HepG2 (cell line): ENCODE results near the gene ERO1A. TPM values are rescaled to one million over a fixed set of nuclear protein-coding genes. Genes with fewer than 3 reads are reported as not detected.
A peak's percentile ranks its signal among the peaks of the same experiment; 100 is the strongest.

ENCODE experiments used
- DMTF1 ChIP-seq: sonication (generic); formaldehyde crosslinking; IDR thresholded peaks from 2 replicates; pipeline ENCODE4 v1.4.0; 2020; ENCODE audit warnings: mild to moderate bottlenecking, missing genetic modification reagents
- ETS1 ChIP-seq: sonication (generic); formaldehyde crosslinking; IDR thresholded peaks from 2 replicates; pipeline ENCODE4 v1.4.0; 2020; ENCODE audit warnings: missing genetic modification reagents
- GMEB1 ChIP-seq: sonication (generic); formaldehyde crosslinking; IDR thresholded peaks from 2 replicates; pipeline ENCODE4 v1.5.1; 2020; ENCODE audit warnings: missing genetic modification reagents, mild to moderate bottlenecking, borderline replicate concordance
- MED1 ChIP-seq: sonication (generic); formaldehyde crosslinking; IDR thresholded peaks from 2 replicates; pipeline ENCODE4 v1.4.0; 2020; ENCODE audit warnings: missing genetic modification reagents
- SKIL ChIP-seq: sonication (generic); formaldehyde crosslinking; IDR thresholded peaks from 2 replicates; pipeline ENCODE4 v1.8.0; 2022; ENCODE audit warnings: missing genetic modification reagents, mild to moderate bottlenecking, moderate library complexity, borderline replicate concordance
- SNAPC4 ChIP-seq: sonication (generic); formaldehyde crosslinking; IDR thresholded peaks from 2 replicates; pipeline ENCODE4 v1.4.0; 2020; ENCODE audit warnings: mild to moderate bottlenecking, missing genetic modification reagents
- SP140L ChIP-seq: sonication (generic); formaldehyde crosslinking; IDR thresholded peaks from 2 replicates; pipeline ENCODE4 v1.4.0; 2020; ENCODE audit warnings: missing genetic modification reagents, borderline replicate concordance
- UBTF ChIP-seq: sonication (generic); formaldehyde crosslinking; IDR thresholded peaks from 2 replicates; pipeline ENCODE4 v1.4.0; 2020; ENCODE audit warnings: mild to moderate bottlenecking, missing genetic modification reagents
- ZBTB2 ChIP-seq: sonication (generic); formaldehyde crosslinking; IDR thresholded peaks from 2 replicates; pipeline ENCODE4 v1.8.0; 2022; ENCODE audit warnings: low read depth, missing genetic modification reagents
- ZMYM3 ChIP-seq: sonication (generic); formaldehyde crosslinking; IDR thresholded peaks from 2 replicates; pipeline ENCODE4 v1.5.1; 2020; ENCODE audit warnings: mild to moderate bottlenecking, missing genetic modification reagents
- ZNF564 ChIP-seq: sonication (generic); formaldehyde crosslinking; IDR thresholded peaks from 2 replicates; pipeline ENCODE4 v1.8.1; 2023; ENCODE audit warnings: mild to moderate bottlenecking, missing genetic modification reagents
- polyA plus RNA-seq, 8 experiments: library from polyadenylated mRNA; depleted of rRNA in 3 of 8; stranded (reverse) in 7 of 8; unstranded in 1 of 8; fragments of >200 nt; fragmentation: Illumina TruSeq in 4 of 8; extraction: Trizol in 4 of 8; gene quantifications; 2 replicates each; pipeline versions ENCODE4 v1.2.1 to v1.2.3, GENCODE V29; 2011 to 2016; ENCODE audit warnings: low read depth in 4 of 8, missing spikeins in 1 of 8, mixed read lengths in 1 of 8; ENCODE audit not compliant: insufficient read depth in 1 of 8
- total RNA-seq, 5 experiments: library from RNA; depleted of rRNA; stranded (reverse); fragments of >200 nt; fragmentation: Illumina TruSeq; extraction: Trizol; gene quantifications; 2 replicates each; pipeline ENCODE4 v1.2.3, GENCODE V29; 2016; ENCODE audit warnings: low read depth in 1 of 5

ERO1A gene
- total and polyA plus RNA-seq, 2 of the 13 experiments (the other 11 are each of a cell fraction or from before 2014, with no cell fraction given): 60.3 to 137 TPM

- no peak for TF ChIP-seq GMEB1 (CRISPR knock-in tag)
- peak; percentile 71; the same call in 1 of the 2 replicates for TF ChIP-seq ETS1 (CRISPR knock-in tag)
- TF ChIP-seq MED1 (CRISPR knock-in tag): peak; percentile 63
- TF ChIP-seq ZBTB2 (CRISPR knock-in tag): peak; percentile 92
- TF ChIP-seq SKIL (CRISPR knock-in tag): no peak
- TF ChIP-seq ZMYM3: no peak
- TF ChIP-seq UBTF (CRISPR knock-in tag): peak; percentile 95; the same call in 1 of the 2 replicates
- no peak for TF ChIP-seq ZNF564 (CRISPR knock-in tag)
- no peak for TF ChIP-seq DMTF1 (CRISPR knock-in tag)
- TF ChIP-seq SNAPC4: no peak
- no peak for TF ChIP-seq SP140L (CRISPR knock-in tag)
These were observed at the start of gene ERO1A (continued) for GRCh38 chr14:52695481-52696091.
